Coronary artery (tissue), 2 donors: ENCODE results near the gene POLE.
A peak's percentile ranks its signal among the peaks of the same experiment; 100 is the strongest.
"Not testable (repeated sequence)": the region's sequence is repeated elsewhere in the genome, so short reads cannot be mapped to it uniquely, and the experiment has no call there.

ENCODE experiments used
- DNase-seq: peaks from one replicate; pipeline ENCODE4 v3.0.0-alpha.2; 2017; ENCODE audit warnings: low spot score
- H3K27ac ChIP-seq, 2 donors: fragments of 200-600 bp; sonication (generic); one replicate each; pipeline ENCODE4 v1.5.1; 2016 to 2019
- H3K4me3 ChIP-seq: fragments of 200-600 bp; sonication (generic); 2 replicates; pipeline ENCODE4 v1.5.1; 2016; ENCODE audit warnings: mild to moderate bottlenecking, moderate library complexity
- TF ChIP-seq, protein P1 (sequence below): fragments of 200-600 bp; sonication (generic); IDR thresholded peaks from one replicate; pipeline ENCODE4 v1.5.1; 2019; ENCODE audit warnings: antibody characterized with exemption

POLE gene

GRCh38 chr12:132700212-132700822 is 13.2 kb upstream of the POLE start:
- Histone ChIP-seq H3K27ac (no peak overlapping the region), H3K4me3 (no peak overlapping the region)
- TF ChIP-seq, protein P1, sequence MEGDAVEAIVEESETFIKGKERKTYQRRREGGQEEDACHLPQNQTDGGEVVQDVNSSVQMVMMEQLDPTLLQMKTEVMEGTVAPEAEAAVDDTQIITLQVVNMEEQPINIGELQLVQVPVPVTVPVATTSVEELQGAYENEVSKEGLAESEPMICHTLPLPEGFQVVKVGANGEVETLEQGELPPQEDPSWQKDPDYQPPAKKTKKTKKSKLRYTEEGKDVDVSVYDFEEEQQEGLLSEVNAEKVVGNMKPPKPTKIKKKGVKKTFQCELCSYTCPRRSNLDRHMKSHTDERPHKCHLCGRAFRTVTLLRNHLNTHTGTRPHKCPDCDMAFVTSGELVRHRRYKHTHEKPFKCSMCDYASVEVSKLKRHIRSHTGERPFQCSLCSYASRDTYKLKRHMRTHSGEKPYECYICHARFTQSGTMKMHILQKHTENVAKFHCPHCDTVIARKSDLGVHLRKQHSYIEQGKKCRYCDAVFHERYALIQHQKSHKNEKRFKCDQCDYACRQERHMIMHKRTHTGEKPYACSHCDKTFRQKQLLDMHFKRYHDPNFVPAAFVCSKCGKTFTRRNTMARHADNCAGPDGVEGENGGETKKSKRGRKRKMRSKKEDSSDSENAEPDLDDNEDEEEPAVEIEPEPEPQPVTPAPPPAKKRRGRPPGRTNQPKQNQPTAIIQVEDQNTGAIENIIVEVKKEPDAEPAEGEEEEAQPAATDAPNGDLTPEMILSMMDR = no peak
- no peak for DNase-seq

GRCh38 chr12:132698341-132698740 is 11.2 kb upstream of the POLE start:
- no peak for DNase-seq
- TF ChIP-seq, protein P1 = no peak
- H3K4me3 ChIP-seq = no peak overlapping the region
- no peak overlapping the region for H3K27ac ChIP-seq

DNA sequence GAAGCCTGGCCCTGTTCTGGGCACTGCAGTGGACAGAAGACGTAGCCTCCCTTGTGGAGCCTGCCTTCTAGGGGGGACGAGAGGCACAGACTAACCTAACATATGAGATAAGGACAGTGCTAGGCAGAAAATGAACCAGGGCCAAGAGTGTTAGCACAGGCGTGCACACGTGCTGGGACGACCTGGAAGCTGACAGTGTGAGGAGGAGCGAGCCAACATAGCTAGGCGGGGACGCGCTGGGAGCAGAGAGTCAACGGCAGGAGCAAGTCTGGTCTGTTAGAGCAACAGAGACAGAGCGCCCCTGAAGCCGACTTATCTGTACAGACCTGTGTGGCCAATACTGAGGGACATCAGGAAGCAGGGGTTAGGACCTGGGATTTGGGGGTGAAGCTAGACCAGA is 8.3 kb upstream of the POLE start:
- no peak overlapping the region for H3K27ac ChIP-seq
- no peak for DNase-seq
- TF ChIP-seq, protein P1 = no peak
- no peak overlapping the region for H3K4me3 ChIP-seq

DNA sequence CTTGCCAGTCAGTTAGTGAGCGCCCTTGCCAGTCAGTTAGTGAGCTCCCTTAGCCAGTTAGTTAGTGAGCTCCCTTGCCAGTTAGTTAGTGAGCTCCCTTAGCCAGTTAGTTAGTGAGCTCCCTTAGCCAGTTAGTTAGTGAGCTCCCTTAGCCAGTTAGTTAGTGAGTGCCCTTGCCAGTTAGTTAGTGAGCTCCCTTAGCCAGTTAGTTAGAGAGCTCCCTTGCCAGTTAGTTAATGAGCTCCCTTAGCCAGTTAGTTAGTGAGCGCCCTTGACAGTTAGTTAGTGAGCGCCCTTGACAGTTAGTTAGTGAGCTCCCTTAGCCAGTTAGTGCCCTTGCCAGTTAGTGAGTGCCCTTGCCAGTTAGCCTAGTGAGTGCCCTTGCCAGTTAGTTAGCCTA is 7.7 kb upstream of the POLE start:
- DNase-seq, H3K27ac ChIP-seq, H3K4me3 ChIP-seq: not testable (repeated sequence)

DNA sequence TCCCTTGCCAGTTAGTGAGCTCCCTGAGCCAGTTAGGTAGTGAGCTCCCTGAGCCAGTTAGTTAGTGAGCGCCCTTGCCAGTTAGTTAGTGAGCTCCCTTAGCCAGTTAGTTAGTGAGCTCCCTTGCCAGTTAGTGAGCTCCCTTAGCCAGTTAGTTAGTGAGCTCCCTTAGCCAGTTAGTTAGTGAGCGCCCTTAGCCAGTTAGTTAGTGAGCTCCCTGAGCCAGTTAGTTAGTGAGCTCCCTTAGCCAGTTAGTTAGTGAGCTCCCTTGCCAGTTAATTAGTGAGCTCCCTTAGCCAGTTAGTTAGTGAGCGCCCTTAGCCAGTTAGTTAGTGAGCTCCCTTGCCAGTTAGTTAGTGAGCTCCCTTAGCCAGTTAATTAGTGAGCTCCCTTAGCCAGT is 4.9 kb upstream of the POLE start:
- DNase-seq, H3K27ac ChIP-seq, H3K4me3 ChIP-seq: not testable (repeated sequence)

GRCh38 chr12:132690112-132690511 is 3.0 kb upstream of the POLE start:
- TF ChIP-seq, protein P1 = no peak
- no peak for DNase-seq
- Histone ChIP-seq H3K27ac (no peak overlapping the region), H3K4me3 (no peak overlapping the region)

GRCh38 chr12:132689227-132689626 is 2.1 kb upstream of the POLE start:
- H3K27ac ChIP-seq = no peak overlapping the region
- TF ChIP-seq, protein P1 = no peak
- no peak overlapping the region for H3K4me3 ChIP-seq
- no peak for DNase-seq

DNA sequence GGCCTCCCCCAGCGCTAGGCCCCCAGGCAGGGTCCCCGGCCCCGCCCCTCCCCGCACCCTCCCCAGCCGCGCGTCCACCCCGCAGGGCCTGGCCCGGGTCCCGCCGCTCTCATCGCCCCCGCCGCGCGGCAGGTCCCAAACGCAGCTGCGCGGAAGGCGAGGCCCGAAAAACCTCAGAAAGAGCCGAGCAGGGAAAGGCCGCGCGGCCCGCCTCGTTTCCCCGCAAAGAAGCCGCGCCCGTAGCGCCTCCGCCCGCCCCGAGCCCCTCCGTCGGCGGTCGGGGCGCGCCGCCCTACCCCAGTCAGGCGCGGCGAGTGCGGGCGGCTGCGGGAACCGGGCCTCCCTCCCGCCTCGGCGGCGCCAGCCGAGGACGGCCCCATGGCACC is 324 bp downstream of the POLE start:
- Histone ChIP-seq H3K27ac (peak overlapping the region; percentile 46 to 76), H3K4me3 (peak overlapping the region; percentile 83)
- TF ChIP-seq, protein P1 = no peak
- DNase-seq = no peak
